ENCODE results near the gene RANBP3.

The RANBP3 gene

DNA sequence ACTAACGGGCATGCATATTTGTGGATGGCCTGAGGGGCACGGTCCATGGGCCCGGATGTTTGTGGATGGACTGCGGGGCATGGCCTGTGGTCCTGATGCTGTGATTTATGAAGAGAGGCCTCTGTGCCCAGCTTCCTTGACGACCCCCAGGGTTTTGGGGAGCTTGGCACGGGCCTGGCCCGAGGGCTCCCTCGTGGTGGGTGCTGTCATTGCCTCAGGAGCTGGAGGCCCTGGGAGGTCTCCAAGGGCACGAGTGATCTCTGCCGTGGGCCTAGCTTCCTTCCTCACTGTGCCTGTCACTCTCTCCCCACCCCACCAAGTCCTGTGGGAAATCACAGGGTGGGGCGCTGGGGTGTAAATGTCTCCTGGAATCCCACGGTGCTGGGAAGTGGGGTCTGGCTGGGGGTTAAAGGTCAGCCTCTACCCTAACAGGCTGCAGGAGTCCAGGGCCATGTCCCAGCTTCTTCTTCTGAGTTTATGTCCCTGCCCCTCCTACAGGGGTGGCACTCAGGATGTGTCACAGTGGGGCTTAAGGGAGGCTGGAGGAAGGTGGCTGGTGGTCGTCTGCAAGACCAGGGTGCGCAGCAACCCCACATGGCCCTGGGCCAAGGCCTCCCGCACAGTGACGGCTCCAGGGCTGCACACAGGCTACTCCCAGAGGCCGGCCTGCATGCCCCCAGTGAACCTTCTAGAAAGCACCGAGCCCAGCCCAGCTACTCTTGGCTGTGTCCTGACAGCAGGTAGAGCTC is 27.6 kb upstream of the RANBP3 start:
- Histone ChIP-seq H3K27ac (ENCODE audit: low read length) (no peak overlapping the region), H3K9me3 (ENCODE audit: control insufficient read depth in 1 of 2, low read length in 2 of 2) (no peaks in the 10 kb centered on the region), H3K36me3 (ENCODE audit: control insufficient read depth in 1 of 2, insufficient read depth in 2 of 2, low read length in 2 of 2) (peaks cover 18 to 89% of the 10 kb centered on the region in 2 donors), H3K4me1 (ENCODE audit: control insufficient read depth in 1 of 2, insufficient read depth in 2 of 2, low read length in 2 of 2) (no peaks in the 10 kb centered on the region), H3K27me3 (ENCODE audit: low read depth, low read length) (no peaks in the 10 kb centered on the region), H3K4me3 (ENCODE audit: low read depth in 1 of 2, low read length in 2 of 2) (no peak overlapping the region)

DNA sequence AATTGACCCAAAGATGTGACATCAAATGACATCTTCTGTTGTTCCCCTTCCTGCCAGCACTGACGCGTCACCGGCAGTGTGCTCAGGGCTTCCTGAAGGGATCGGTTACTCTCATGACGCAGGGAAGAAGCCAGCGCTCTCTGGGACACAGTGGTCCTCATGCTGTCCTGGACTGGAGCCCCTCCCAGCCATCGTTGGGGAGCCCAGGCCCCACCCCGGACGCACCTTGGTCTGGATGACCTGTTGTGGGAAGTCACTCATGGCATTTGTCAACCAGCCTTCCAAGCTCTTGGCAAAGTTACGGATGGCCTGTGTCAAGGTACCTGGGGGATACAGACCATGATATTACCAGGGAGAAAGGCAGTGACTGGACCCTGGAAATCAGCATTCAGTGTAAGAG is 26.0 kb upstream of the RANBP3 start:
- no peak overlapping the region for H3K27ac ChIP-seq (ENCODE audit: low read length)
- no peak overlapping the region for H3K4me3 ChIP-seq (ENCODE audit: low read depth in 1 of 2, low read length in 2 of 2)
- H3K4me1 ChIP-seq (ENCODE audit: control insufficient read depth in 1 of 2, insufficient read depth in 2 of 2, low read length in 2 of 2): no peaks in the 10 kb centered on the region
- H3K27me3 ChIP-seq (ENCODE audit: low read depth, low read length): no peaks in the 10 kb centered on the region
- H3K36me3 ChIP-seq (ENCODE audit: control insufficient read depth in 1 of 2, insufficient read depth in 2 of 2, low read length in 2 of 2): peaks cover 23 to 89% of the 10 kb centered on the region in 2 donors
- H3K9me3 ChIP-seq (ENCODE audit: control insufficient read depth in 1 of 2, low read length in 2 of 2): no peaks in the 10 kb centered on the region

DNA sequence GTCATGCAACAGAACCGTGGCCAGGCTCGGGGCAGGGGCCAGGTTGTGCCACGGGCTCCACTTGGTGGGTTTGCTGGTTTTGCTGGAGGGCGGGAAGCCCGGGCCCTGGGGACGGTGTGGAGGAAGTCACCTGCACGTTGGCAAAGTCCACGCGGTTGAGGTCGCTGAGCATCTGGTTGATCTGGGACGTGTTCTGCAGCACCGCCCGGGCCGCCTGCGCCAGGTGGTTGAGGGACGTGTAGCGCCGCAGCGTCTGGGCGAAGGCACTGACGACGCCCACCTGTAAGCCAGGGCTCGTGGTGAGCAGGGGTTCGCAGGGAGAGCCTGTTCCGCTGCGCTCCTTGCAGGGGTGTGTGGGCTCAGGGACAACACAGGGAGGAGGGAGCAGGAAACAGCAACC is 24.7 kb upstream of the RANBP3 start:
- Histone ChIP-seq H3K36me3 (ENCODE audit: control insufficient read depth in 1 of 2, insufficient read depth in 2 of 2, low read length in 2 of 2) (peaks cover 23 to 91% of the 10 kb centered on the region in 2 donors), H3K4me3 (ENCODE audit: low read depth in 1 of 2, low read length in 2 of 2) (no peak overlapping the region), H3K27ac (ENCODE audit: low read length) (no peak overlapping the region), H3K27me3 (ENCODE audit: low read depth, low read length) (no peaks in the 10 kb centered on the region), H3K4me1 (ENCODE audit: control insufficient read depth in 1 of 2, insufficient read depth in 2 of 2, low read length in 2 of 2) (no peaks in the 10 kb centered on the region), H3K9me3 (ENCODE audit: control insufficient read depth in 1 of 2, low read length in 2 of 2) (no peaks in the 10 kb centered on the region)

DNA sequence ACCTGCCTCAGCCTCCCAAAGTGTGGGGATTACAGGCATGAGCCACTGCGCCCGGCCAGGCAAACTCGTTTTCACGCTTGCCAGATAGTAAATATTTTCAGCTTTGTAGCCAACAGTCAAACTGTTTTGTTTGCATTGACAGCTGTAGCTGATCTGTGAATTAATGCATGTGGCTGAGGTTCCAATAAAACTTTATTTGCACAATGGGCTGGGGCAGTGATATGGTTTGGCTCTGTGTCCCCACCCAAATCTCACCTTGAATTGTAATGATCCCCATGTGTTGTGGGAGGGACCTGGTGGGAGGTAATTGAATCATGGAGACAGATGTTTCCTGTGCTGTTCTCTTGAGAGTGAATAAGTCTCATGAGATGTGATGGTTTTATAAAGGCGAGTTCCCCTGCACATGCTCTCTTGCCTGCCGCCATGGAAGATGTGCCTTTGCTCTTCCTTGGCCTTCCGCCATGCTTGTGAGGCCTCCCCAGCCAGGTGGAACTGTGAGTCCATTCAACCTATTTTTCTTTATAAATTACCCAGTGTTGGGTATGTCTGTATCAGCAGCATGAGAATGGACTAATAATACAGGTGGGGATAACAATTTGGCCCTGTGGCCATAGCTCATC is 22.4 kb upstream of the RANBP3 start:
- Histone ChIP-seq H3K27ac (ENCODE audit: low read length) (no peak overlapping the region), H3K27me3 (ENCODE audit: low read depth, low read length) (no peaks in the 10 kb centered on the region), H3K9me3 (ENCODE audit: control insufficient read depth in 1 of 2, low read length in 2 of 2) (no peaks in the 10 kb centered on the region), H3K4me1 (ENCODE audit: control insufficient read depth in 1 of 2, insufficient read depth in 2 of 2, low read length in 2 of 2) (no peaks in the 10 kb centered on the region), H3K36me3 (ENCODE audit: control insufficient read depth in 1 of 2, insufficient read depth in 2 of 2, low read length in 2 of 2) (peaks cover 17 to 91% of the 10 kb centered on the region in 2 donors), H3K4me3 (ENCODE audit: low read depth in 1 of 2, low read length in 2 of 2) (no peak overlapping the region)

DNA sequence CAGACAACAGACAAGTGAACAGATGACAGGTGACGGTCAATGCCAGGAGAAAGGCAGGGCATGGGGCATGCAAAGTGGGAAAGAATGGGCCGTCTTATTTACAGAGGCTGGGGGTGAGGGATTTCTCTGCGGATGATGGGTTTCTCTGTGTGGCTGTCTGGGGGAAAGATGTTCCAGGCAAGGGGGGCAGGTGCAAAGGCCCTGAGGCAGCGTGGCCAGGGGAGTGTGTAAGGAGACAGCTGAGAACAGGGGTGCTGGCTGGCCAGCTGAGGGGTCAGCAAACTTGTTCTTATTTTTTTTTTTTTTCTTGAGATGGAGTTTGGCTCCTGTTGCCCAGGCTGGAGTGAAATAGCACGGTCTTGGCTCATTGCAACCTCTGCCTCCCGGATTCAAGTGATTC is 21.8 kb upstream of the RANBP3 start:
- H3K27ac ChIP-seq (ENCODE audit: low read length): no peak overlapping the region
- no peaks in the 10 kb centered on the region for H3K9me3 ChIP-seq (ENCODE audit: control insufficient read depth in 1 of 2, low read length in 2 of 2)
- H3K4me1 ChIP-seq (ENCODE audit: control insufficient read depth in 1 of 2, insufficient read depth in 2 of 2, low read length in 2 of 2): peaks cover 0 to 2% of the 10 kb centered on the region in 2 donors
- no peaks in the 10 kb centered on the region for H3K27me3 ChIP-seq (ENCODE audit: low read depth, low read length)
- peaks cover 15 to 91% of the 10 kb centered on the region in 2 donors for H3K36me3 ChIP-seq (ENCODE audit: control insufficient read depth in 1 of 2, insufficient read depth in 2 of 2, low read length in 2 of 2)
- no peak overlapping the region for H3K4me3 ChIP-seq (ENCODE audit: low read depth in 1 of 2, low read length in 2 of 2)

DNA sequence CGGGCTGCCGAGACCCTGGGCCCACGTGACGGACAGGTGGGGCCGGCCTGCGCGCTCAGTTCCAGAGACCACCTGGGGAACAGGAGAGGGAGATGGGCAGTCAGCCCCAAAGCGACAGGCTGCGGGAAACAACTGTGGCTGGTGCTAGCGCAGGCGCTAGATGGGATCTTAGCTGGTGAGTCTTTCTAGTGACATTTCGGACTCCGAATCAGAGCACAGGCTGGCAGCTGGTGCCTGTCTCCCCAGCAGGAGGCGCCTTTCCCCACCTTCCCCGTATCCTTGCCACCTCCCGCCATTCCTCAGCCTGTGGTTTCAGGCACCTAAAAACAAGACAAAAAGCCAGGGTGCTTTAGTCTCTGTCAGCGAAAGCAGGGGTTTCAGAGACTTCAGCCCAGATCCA is 19.4 kb upstream of the RANBP3 start:
- H3K9me3 ChIP-seq (ENCODE audit: control insufficient read depth in 1 of 2, low read length in 2 of 2): no peaks in the 10 kb centered on the region
- peaks cover 9 to 73% of the 10 kb centered on the region in 2 donors for H3K36me3 ChIP-seq (ENCODE audit: control insufficient read depth in 1 of 2, insufficient read depth in 2 of 2, low read length in 2 of 2)
- no peaks in the 10 kb centered on the region for H3K27me3 ChIP-seq (ENCODE audit: low read depth, low read length)
- no peak overlapping the region for H3K4me3 ChIP-seq (ENCODE audit: low read depth in 1 of 2, low read length in 2 of 2)
- H3K4me1 ChIP-seq (ENCODE audit: control insufficient read depth in 1 of 2, insufficient read depth in 2 of 2, low read length in 2 of 2): peaks cover 0 to 20% of the 10 kb centered on the region in 2 donors
- no peak overlapping the region for H3K27ac ChIP-seq (ENCODE audit: low read length)

DNA sequence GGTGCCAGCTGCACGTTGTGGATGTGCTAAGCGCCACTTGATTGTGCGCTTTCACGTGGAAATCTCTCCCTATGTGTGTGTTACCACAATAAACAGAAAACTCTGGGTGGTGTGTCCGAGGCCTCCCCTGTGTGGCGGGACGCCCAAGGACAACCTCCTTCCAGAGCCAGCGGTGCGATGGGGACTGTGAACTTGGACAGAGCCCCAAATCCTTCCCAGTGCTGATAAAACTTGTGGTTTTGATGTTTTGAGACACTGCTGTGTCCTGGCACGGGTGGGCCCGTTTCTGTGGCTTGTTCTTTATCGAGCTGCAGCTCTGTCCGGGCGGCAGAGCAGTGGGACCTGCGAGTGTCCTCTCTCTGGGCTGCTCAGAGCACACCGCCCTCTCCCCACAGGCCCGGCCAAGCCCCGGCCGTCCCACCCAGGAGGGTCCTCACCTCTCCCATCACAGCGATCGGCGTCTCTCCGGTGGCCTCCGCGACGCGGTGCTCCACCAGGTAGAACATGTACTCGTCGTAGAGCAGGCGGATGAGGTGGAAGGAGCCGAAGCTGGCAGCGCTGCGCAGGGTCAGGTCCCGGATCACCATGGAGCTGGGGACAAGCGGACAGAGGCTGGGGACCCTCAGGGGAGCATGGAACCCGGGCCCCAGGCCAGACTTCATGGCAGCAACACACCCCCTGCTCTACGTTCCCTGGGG is 18.8 kb upstream of the RANBP3 start:
- H3K27me3 ChIP-seq (ENCODE audit: low read depth, low read length): no peaks in the 10 kb centered on the region
- no peak overlapping the region for H3K27ac ChIP-seq (ENCODE audit: low read length)
- no peak overlapping the region for H3K4me3 ChIP-seq (ENCODE audit: low read depth in 1 of 2, low read length in 2 of 2)
- H3K36me3 ChIP-seq (ENCODE audit: control insufficient read depth in 1 of 2, insufficient read depth in 2 of 2, low read length in 2 of 2): peaks cover 9 to 67% of the 10 kb centered on the region in 2 donors
- H3K4me1 ChIP-seq (ENCODE audit: control insufficient read depth in 1 of 2, insufficient read depth in 2 of 2, low read length in 2 of 2): peaks cover 0 to 24% of the 10 kb centered on the region in 2 donors
- H3K9me3 ChIP-seq (ENCODE audit: control insufficient read depth in 1 of 2, low read length in 2 of 2): no peaks in the 10 kb centered on the region

DNA sequence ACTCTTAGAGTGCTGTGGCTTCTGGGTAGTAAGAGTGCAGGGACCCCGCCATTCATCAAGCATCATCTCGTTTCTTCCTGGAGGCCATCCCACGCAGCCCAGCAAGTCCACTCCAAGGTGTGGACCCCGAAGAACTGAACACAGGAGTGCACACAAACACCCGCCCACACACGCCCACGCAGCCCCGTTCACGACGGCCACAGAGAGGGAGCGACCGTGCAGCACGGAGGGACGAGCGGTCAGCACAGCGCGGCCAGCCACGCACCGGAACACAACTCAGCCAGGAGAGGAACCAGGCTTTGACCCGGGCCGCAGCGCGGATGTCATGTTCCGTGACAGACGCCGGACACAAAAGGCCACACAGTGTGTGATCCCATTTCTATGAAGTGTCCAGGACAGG is 18.2 kb upstream of the RANBP3 start:
- Histone ChIP-seq H3K36me3 (ENCODE audit: control insufficient read depth in 1 of 2, insufficient read depth in 2 of 2, low read length in 2 of 2) (peaks cover 8 to 61% of the 10 kb centered on the region in 2 donors), H3K4me3 (ENCODE audit: low read depth in 1 of 2, low read length in 2 of 2) (no peak overlapping the region), H3K4me1 (ENCODE audit: control insufficient read depth in 1 of 2, insufficient read depth in 2 of 2, low read length in 2 of 2) (peaks cover 0 to 26% of the 10 kb centered on the region in 2 donors), H3K9me3 (ENCODE audit: control insufficient read depth in 1 of 2, low read length in 2 of 2) (no peaks in the 10 kb centered on the region), H3K27me3 (ENCODE audit: low read depth, low read length) (no peaks in the 10 kb centered on the region), H3K27ac (ENCODE audit: low read length) (no peak overlapping the region)

DNA sequence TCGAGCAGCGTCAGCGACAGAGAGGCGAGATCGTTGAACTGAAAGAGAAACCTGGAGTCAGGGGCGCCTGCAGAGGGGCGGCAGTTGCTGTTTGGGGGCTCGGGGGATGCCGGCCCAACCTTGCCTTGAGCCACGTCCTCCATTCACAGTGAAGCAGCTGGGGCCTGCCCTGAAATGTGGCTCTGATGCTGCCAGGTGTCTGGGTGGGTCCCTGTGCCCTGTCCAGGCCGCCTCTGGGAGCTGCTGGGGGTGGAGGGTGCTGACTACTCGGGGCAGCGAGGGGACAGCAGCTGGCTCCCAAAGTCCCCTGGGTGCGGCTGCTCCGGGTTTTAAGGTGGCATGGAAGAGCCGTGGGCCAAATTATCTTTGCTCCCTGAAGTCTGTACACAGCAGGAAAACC is 17.7 kb upstream of the RANBP3 start:
- no peaks in the 10 kb centered on the region for H3K27me3 ChIP-seq (ENCODE audit: low read depth, low read length)
- peaks cover 5 to 56% of the 10 kb centered on the region in 2 donors for H3K36me3 ChIP-seq (ENCODE audit: control insufficient read depth in 1 of 2, insufficient read depth in 2 of 2, low read length in 2 of 2)
- peaks cover 0 to 26% of the 10 kb centered on the region in 2 donors for H3K4me1 ChIP-seq (ENCODE audit: control insufficient read depth in 1 of 2, insufficient read depth in 2 of 2, low read length in 2 of 2)
- no peak overlapping the region for H3K4me3 ChIP-seq (ENCODE audit: low read depth in 1 of 2, low read length in 2 of 2)
- no peaks in the 10 kb centered on the region for H3K9me3 ChIP-seq (ENCODE audit: control insufficient read depth in 1 of 2, low read length in 2 of 2)
- no peak overlapping the region for H3K27ac ChIP-seq (ENCODE audit: low read length)

DNA sequence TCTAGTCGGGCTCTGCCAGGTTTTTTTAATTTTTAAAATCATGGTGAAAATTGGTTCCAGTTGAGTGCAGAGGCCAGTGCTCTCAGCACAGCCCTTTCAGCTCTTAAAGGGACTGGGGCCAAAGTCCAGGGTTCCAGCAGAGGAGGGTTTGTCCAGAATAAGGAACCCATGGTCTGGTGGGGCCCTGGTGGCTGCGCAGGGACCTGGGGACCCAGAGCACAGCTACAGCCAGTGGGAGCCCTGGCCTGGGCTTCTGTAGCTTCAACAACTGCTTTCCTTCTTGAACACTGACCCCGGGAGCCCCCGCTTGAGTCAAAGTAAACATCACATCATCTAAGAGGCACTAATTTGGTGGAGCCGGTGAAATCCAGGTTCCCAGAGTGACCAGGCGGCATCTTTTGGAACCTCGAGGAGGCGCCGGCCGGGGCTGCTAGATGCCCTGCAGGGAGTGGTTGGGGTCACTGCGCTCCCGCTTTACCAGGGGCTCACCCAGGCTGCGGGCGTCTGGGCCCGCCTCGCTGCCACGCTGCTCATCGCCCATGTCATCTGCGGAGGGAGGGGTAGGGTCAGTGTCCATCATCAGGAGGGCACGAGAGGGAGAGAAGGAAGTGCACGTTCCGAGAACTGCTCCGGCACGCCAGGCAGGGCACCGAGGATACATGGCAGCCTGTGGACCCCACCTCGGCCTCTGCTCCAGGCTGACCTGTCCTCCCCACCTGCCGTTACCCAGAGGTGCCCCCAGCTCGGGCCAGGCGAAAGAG is 16.6 kb upstream of the RANBP3 start:
- Histone ChIP-seq H3K27ac (ENCODE audit: low read length) (no peak overlapping the region), H3K9me3 (ENCODE audit: control insufficient read depth in 1 of 2, low read length in 2 of 2) (no peaks in the 10 kb centered on the region), H3K36me3 (ENCODE audit: control insufficient read depth in 1 of 2, insufficient read depth in 2 of 2, low read length in 2 of 2) (peaks cover 4 to 46% of the 10 kb centered on the region in 2 donors), H3K4me3 (ENCODE audit: low read depth in 1 of 2, low read length in 2 of 2) (no peak overlapping the region), H3K27me3 (ENCODE audit: low read depth, low read length) (no peaks in the 10 kb centered on the region), H3K4me1 (ENCODE audit: control insufficient read depth in 1 of 2, insufficient read depth in 2 of 2, low read length in 2 of 2) (peaks cover 0 to 26% of the 10 kb centered on the region in 2 donors)

Measured in muscle layer of duodenum (tissue), 2 donors.